ENCODE data around the gene LRIT3. TPM values are rescaled to one million over a fixed set of nuclear protein-coding genes. Genes with fewer than 3 reads are reported as not detected.

The LRIT3 gene
- total RNA-seq, 1 experiment from 2014 or later = not detected

- no TSS peak for BruUV-seq (replicated peaks)
- H3K79me2 ChIP-seq (ENCODE audit: low read depth) = no peaks in the 10 kb centered on the region
- H3K4me2 ChIP-seq = no peak overlapping the region
- H4K20me1 ChIP-seq (ENCODE audit: insufficient read depth) = no peaks in the 10 kb centered on the region
- no peaks in the 10 kb centered on the region for H3K4me1 ChIP-seq (replicated peaks; ENCODE audit: insufficient read depth)
- H3K9me2 ChIP-seq (ENCODE audit: insufficient read depth) = no peaks in the 10 kb centered on the region
- no peak for DNase-seq
- no peaks in the 10 kb centered on the region for H3K27me3 ChIP-seq (ENCODE audit: insufficient read depth, low read depth)
- ChIA-PET POLR2A (ENCODE audit: unreplicated experiment) (no interaction called here), CTCF (no interaction called here)
- no peaks in the 10 kb centered on the region for H3K9me3 ChIP-seq (ENCODE audit: insufficient read depth, low read depth)
- intact Hi-C loops (cut with micrococcal nuclease; ENCODE audit: unreplicated experiment) = no loop called here
- H3K4me3 ChIP-seq = no peak overlapping the region
- no peaks in the 10 kb centered on the region for H3K36me3 ChIP-seq (ENCODE audit: low read depth)
- no peak overlapping the region for H2AFZ ChIP-seq
- no peaks in the 10 kb centered on the region for H3F3A ChIP-seq (ENCODE audit: insufficient read depth, low read depth)
- TF ChIP-seq CTCF (conservative IDR thresholded peaks at IDR 0.05) = no peak
- TF ChIP-seq EZH2 (IDR thresholded peaks at IDR 0.05; ENCODE audit: low read depth) = no peak
- H3K27ac ChIP-seq = no peak overlapping the region
Observed at GRCh38 chr4:109870061-109870460, 22.2 kb downstream of the LRIT3 start.

GRCh38 chr4:109872065-109872464, 24.2 kb downstream of the LRIT3 start:
- BruUV-seq (replicated peaks) = no TSS peak
- H3K9me2 ChIP-seq (ENCODE audit: insufficient read depth) = no peaks in the 10 kb centered on the region
- DNase-seq = no peak
- H3K4me1 ChIP-seq (replicated peaks; ENCODE audit: insufficient read depth) = no peaks in the 10 kb centered on the region
- no peaks in the 10 kb centered on the region for H3K27me3 ChIP-seq (ENCODE audit: insufficient read depth, low read depth)
- no peak overlapping the region for H3K27ac ChIP-seq
- H4K20me1 ChIP-seq (ENCODE audit: insufficient read depth) = no peaks in the 10 kb centered on the region
- H3K4me3 ChIP-seq = no peak overlapping the region
- intact Hi-C loops (cut with micrococcal nuclease; ENCODE audit: unreplicated experiment) = no loop called here
- H3K36me3 ChIP-seq (ENCODE audit: low read depth) = no peaks in the 10 kb centered on the region
- no peaks in the 10 kb centered on the region for H3K79me2 ChIP-seq (ENCODE audit: low read depth)
- CTCF ChIA-PET = interaction anchor here (0.6 kb wide), 1 partner anchor 1300 kb away, joined by 5 read pairs; no protein-coding TSS in a partner anchor
- H3F3A ChIP-seq (ENCODE audit: insufficient read depth, low read depth) = no peaks in the 10 kb centered on the region
- POLR2A ChIA-PET (ENCODE audit: unreplicated experiment) = no interaction called here
- H3K9me3 ChIP-seq (ENCODE audit: insufficient read depth, low read depth) = no peaks in the 10 kb centered on the region
- TF ChIP-seq CTCF (conservative IDR thresholded peaks at IDR 0.05) = no peak
- TF ChIP-seq EZH2 (IDR thresholded peaks at IDR 0.05; ENCODE audit: low read depth) = no peak
- no peak overlapping the region for H3K4me2 ChIP-seq
- no peak overlapping the region for H2AFZ ChIP-seq

GRCh38 chr4:109872950-109873656, 25.2 kb downstream of the LRIT3 start:
- BruUV-seq (replicated peaks) = no TSS peak
- no peaks in the 10 kb centered on the region for H3F3A ChIP-seq (ENCODE audit: insufficient read depth, low read depth)
- H3K9me2 ChIP-seq (ENCODE audit: insufficient read depth) = no peaks in the 10 kb centered on the region
- CTCF ChIA-PET = no interaction called here
- no peak for DNase-seq
- no peak overlapping the region for H3K4me2 ChIP-seq
- no peaks in the 10 kb centered on the region for H3K79me2 ChIP-seq (ENCODE audit: low read depth)
- intact Hi-C loops (cut with micrococcal nuclease; ENCODE audit: unreplicated experiment) = no loop called here
- no peak overlapping the region for H3K4me3 ChIP-seq
- no peaks in the 10 kb centered on the region for H3K9me3 ChIP-seq (ENCODE audit: insufficient read depth, low read depth)
- H3K4me1 ChIP-seq (replicated peaks; ENCODE audit: insufficient read depth) = no peaks in the 10 kb centered on the region
- TF ChIP-seq EZH2 (IDR thresholded peaks at IDR 0.05; ENCODE audit: low read depth) = no peak
- no peak for TF ChIP-seq CTCF (conservative IDR thresholded peaks at IDR 0.05)
- H3K36me3 ChIP-seq (ENCODE audit: low read depth) = no peaks in the 10 kb centered on the region
- H4K20me1 ChIP-seq (ENCODE audit: insufficient read depth) = no peaks in the 10 kb centered on the region
- no peak overlapping the region for H3K27ac ChIP-seq
- POLR2A ChIA-PET (ENCODE audit: unreplicated experiment) = no interaction called here
- H2AFZ ChIP-seq = no peak overlapping the region
- no peaks in the 10 kb centered on the region for H3K27me3 ChIP-seq (ENCODE audit: insufficient read depth, low read depth)

Measured in PC-9 (cell line).